ENCODE results near the gene FIP1L1. TPM values are rescaled to one million over a fixed set of nuclear protein-coding genes. Genes with fewer than 3 reads are reported as not detected.
A peak's percentile ranks its signal among the peaks of the same experiment; 100 is the strongest.

The FIP1L1 gene
- polyA plus RNA-seq, 1 donor from 2014 or later = 89.0 TPM

- H3K27ac ChIP-seq (ENCODE audit: low read length) = peak overlapping the region; percentile 33
- H3K4me2 ChIP-seq (ENCODE audit: low read length) = peak overlapping the region; percentile 64
- peaks cover 12% of the 10 kb centered on the region for H3K27me3 ChIP-seq (ENCODE audit: insufficient read depth, low read depth, low read length)
- H2AFZ ChIP-seq (ENCODE audit: low read depth, low read length) = peak overlapping the region; percentile 83
- no peaks in the 10 kb centered on the region for H3K9me3 ChIP-seq (ENCODE audit: low read length)
- H3K9ac ChIP-seq (ENCODE audit: low read length) = peak overlapping the region; percentile 48
- no peaks in the 10 kb centered on the region for H3K9me2 ChIP-seq (ENCODE audit: insufficient read depth, low read length)
- H3K79me2 ChIP-seq (replicated peaks; ENCODE audit: insufficient read depth, low read length) = no peaks in the 10 kb centered on the region
- H4K20me1 ChIP-seq (ENCODE audit: insufficient read depth) = no peaks in the 10 kb centered on the region
- peak overlapping the region; percentile 94 for H3K4me3 ChIP-seq (ENCODE audit: low read length)
- TF ChIP-seq EP300 (conservative IDR thresholded peaks at IDR 0.05; ENCODE audit: poor library complexity, severe bottlenecking) (peak; percentile 2), POLR2AphosphoS5 (IDR thresholded peaks at IDR 0.05) (no peak)
- H3K36me3 ChIP-seq (ENCODE audit: insufficient read depth, low read length) = no peaks in the 10 kb centered on the region
- no peaks in the 10 kb centered on the region for H3F3A ChIP-seq (ENCODE audit: insufficient read depth, low read length, poor library complexity, severe bottlenecking)
These were observed 11.1 kb upstream of the FIP1L1 start for GRCh38 chr4:53366301-53366716.

GRCh38 chr4:53367721-53368120 lies 9.7 kb upstream of the FIP1L1 start:
- no peaks in the 10 kb centered on the region for H4K20me1 ChIP-seq (ENCODE audit: insufficient read depth)
- no peaks in the 10 kb centered on the region for H3K36me3 ChIP-seq (ENCODE audit: insufficient read depth, low read length)
- no peak overlapping the region for H2AFZ ChIP-seq (ENCODE audit: low read depth, low read length)
- no peaks in the 10 kb centered on the region for H3K9me3 ChIP-seq (ENCODE audit: low read length)
- no peaks in the 10 kb centered on the region for H3F3A ChIP-seq (ENCODE audit: insufficient read depth, low read length, poor library complexity, severe bottlenecking)
- no peaks in the 10 kb centered on the region for H3K9me2 ChIP-seq (ENCODE audit: insufficient read depth, low read length)
- H3K4me3 ChIP-seq (ENCODE audit: low read length) = no peak overlapping the region
- peaks cover 12% of the 10 kb centered on the region for H3K27me3 ChIP-seq (ENCODE audit: insufficient read depth, low read depth, low read length)
- TF ChIP-seq EP300 (conservative IDR thresholded peaks at IDR 0.05; ENCODE audit: poor library complexity, severe bottlenecking) (no peak), TAF1 (IDR thresholded peaks at IDR 0.05; ENCODE audit: low read depth) (no peak), REST (IDR thresholded peaks at IDR 0.05; ENCODE audit: borderline replicate concordance) (no peak), RAD21 (conservative IDR thresholded peaks at IDR 0.05) (no peak), SMC3 (conservative IDR thresholded peaks at IDR 0.05; ENCODE audit: poor library complexity) (no peak), POLR2AphosphoS5 (IDR thresholded peaks at IDR 0.05) (no peak), EZH2 (IDR thresholded peaks at IDR 0.05; ENCODE audit: borderline replicate concordance, insufficient read depth, low read length, poor library complexity, severe bottlenecking) (no peak)
- no peaks in the 10 kb centered on the region for H3K79me2 ChIP-seq (replicated peaks; ENCODE audit: insufficient read depth, low read length)
- H3K4me2 ChIP-seq (ENCODE audit: low read length) = no peak overlapping the region
- H3K9ac ChIP-seq (ENCODE audit: low read length) = no peak overlapping the region
- no peak overlapping the region for H3K27ac ChIP-seq (ENCODE audit: low read length)

- Histone ChIP-seq H3K4me2 (ENCODE audit: low read length) (no peak overlapping the region), H3K9me3 (ENCODE audit: low read length) (no peaks in the 10 kb centered on the region), H3F3A (ENCODE audit: insufficient read depth, low read length, poor library complexity, severe bottlenecking) (no peaks in the 10 kb centered on the region), H3K9me2 (ENCODE audit: insufficient read depth, low read length) (no peaks in the 10 kb centered on the region), H3K9ac (ENCODE audit: low read length) (no peak overlapping the region), H3K36me3 (ENCODE audit: insufficient read depth, low read length) (no peaks in the 10 kb centered on the region), H3K27me3 (ENCODE audit: insufficient read depth, low read depth, low read length) (peaks cover 12% of the 10 kb centered on the region), H3K27ac (ENCODE audit: low read length) (no peak overlapping the region), H3K4me3 (ENCODE audit: low read length) (no peak overlapping the region), H4K20me1 (ENCODE audit: insufficient read depth) (no peaks in the 10 kb centered on the region), H2AFZ (ENCODE audit: low read depth, low read length) (no peak overlapping the region), H3K79me2 (replicated peaks; ENCODE audit: insufficient read depth, low read length) (no peaks in the 10 kb centered on the region)
- TF ChIP-seq POLR2AphosphoS5 (IDR thresholded peaks at IDR 0.05) (no peak), SMC3 (conservative IDR thresholded peaks at IDR 0.05; ENCODE audit: poor library complexity) (no peak), RAD21 (conservative IDR thresholded peaks at IDR 0.05) (no peak), EP300 (conservative IDR thresholded peaks at IDR 0.05; ENCODE audit: poor library complexity, severe bottlenecking) (no peak), EZH2 (IDR thresholded peaks at IDR 0.05; ENCODE audit: borderline replicate concordance, insufficient read depth, low read length, poor library complexity, severe bottlenecking) (no peak), CTCF (IDR thresholded peaks at IDR 0.05; ENCODE audit: poor library complexity, severe bottlenecking) (no peak), REST (IDR thresholded peaks at IDR 0.05; ENCODE audit: borderline replicate concordance) (no peak), MXI1 (conservative IDR thresholded peaks at IDR 0.05; ENCODE audit: poor library complexity, severe bottlenecking) (no peak)
These were observed 6.4 kb upstream of the FIP1L1 start for GRCh38 chr4:53371049-53371448.
